ENCODE results near the gene SCGB3A2.

GRCh38 chr5:147874910-147875367 is 3.6 kb upstream of the SCGB3A2 start:
- no peak for TF ChIP-seq EZH2 (IDR thresholded peaks at IDR 0.05; ENCODE audit: insufficient read depth, poor library complexity, severe bottlenecking)
- TF ChIP-seq EZH2phosphoT487 (IDR thresholded peaks at IDR 0.05; ENCODE audit: insufficient read depth, low read depth) = no peak

All from GM23248 (cell line).